Measurements from ENCODE around the gene THADA.

THADA gene

DNA sequence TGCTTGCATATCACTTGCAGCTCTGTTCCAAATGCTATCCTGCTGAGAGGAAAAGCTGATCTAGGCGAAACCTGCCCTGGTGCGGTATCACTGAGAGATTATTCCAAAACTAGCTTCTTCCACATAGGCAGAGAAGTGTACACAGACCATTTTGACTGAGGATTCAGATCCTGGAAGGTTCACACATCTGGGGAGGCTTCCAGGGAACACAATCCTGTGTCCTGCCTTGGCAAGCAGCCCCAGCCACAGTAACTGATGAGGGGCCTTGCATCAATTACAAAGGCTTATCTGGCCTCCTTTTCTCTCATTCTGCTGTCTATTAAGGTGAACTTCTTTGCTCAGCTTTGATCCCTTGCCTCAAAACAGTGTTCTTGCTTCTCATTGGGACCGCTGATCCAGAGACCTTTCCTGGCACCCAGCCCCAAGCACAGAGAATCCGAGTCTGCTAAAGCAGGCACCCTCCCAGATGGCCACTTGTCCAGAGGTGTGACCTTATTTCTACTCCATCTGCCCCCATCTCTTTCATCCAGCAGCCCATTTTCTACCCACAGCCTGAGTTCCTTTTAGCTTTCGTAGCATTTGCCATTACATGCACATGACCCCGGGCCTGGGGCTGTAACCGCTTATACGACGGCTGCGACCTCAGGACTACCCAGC, 317.1 kb downstream of the THADA start:
- H3K9me3 ChIP-seq (ENCODE audit: insufficient read depth, low read length, severe bottlenecking): no peaks in the 10 kb centered on the region
- H3K9ac ChIP-seq (ENCODE audit: low read depth, low read length): no peak overlapping the region
- ATAC-seq (ENCODE audit: insufficient read depth, low read depth) (no peak), DNase-seq (no peak)
- no peaks in the 10 kb centered on the region for H3K4me1 ChIP-seq (ENCODE audit: insufficient read depth, low read length)
- H2AFZ ChIP-seq (ENCODE audit: low read depth, low read length): no peak overlapping the region
- peaks cover 32% of the 10 kb centered on the region for H3K36me3 ChIP-seq (ENCODE audit: insufficient read depth, low read length)
- no peak overlapping the region for H3K4me2 ChIP-seq (ENCODE audit: insufficient read depth, low read length)
- no peaks in the 10 kb centered on the region for H3K79me2 ChIP-seq (ENCODE audit: insufficient read depth, low read length)
- no peaks in the 10 kb centered on the region for H4K20me1 ChIP-seq (ENCODE audit: insufficient read depth, low read length)
- H3K27ac ChIP-seq (ENCODE audit: low read length): no peak overlapping the region
- H3K4me3 ChIP-seq (ENCODE audit: low read depth in 1 of 2, low read length in 2 of 2): no peak overlapping the region
- no peaks in the 10 kb centered on the region for H3K27me3 ChIP-seq (ENCODE audit: insufficient read depth, low read length, poor library complexity)
- TF ChIP-seq EZH2 (IDR thresholded peaks at IDR 0.05; ENCODE audit: borderline replicate concordance, low read depth, low read length, severe bottlenecking): no peak
- TF ChIP-seq, protein P1, sequence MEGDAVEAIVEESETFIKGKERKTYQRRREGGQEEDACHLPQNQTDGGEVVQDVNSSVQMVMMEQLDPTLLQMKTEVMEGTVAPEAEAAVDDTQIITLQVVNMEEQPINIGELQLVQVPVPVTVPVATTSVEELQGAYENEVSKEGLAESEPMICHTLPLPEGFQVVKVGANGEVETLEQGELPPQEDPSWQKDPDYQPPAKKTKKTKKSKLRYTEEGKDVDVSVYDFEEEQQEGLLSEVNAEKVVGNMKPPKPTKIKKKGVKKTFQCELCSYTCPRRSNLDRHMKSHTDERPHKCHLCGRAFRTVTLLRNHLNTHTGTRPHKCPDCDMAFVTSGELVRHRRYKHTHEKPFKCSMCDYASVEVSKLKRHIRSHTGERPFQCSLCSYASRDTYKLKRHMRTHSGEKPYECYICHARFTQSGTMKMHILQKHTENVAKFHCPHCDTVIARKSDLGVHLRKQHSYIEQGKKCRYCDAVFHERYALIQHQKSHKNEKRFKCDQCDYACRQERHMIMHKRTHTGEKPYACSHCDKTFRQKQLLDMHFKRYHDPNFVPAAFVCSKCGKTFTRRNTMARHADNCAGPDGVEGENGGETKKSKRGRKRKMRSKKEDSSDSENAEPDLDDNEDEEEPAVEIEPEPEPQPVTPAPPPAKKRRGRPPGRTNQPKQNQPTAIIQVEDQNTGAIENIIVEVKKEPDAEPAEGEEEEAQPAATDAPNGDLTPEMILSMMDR (IDR thresholded peaks at IDR 0.05; ENCODE audit: borderline replicate concordance, extremely low read depth, low read length, poor library complexity, severe bottlenecking): no peak

DNA sequence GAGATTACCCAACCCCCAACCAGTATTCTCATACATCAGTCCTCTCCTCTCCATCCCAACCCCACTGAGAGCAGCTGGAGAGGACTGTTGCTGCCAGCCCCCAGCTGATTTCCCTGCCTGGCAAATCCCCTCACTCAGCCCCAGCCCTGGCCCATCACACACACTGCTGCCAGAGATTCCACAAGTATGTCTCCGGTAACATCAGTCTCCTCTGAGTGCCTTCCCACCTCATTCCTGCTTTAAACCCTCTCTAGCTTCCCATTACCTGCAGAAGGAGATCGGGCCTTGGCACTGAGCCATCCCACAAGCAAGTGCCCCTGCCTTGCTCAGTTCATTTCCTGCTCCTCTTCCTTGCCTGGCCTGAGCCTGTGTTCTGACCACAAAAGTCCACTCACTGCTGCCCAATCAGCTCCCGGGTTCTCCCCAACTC, 318.9 kb downstream of the THADA start:
- Histone ChIP-seq H3K9ac (ENCODE audit: low read depth, low read length) (no peak overlapping the region), H4K20me1 (ENCODE audit: insufficient read depth, low read length) (no peaks in the 10 kb centered on the region), H3K9me3 (ENCODE audit: insufficient read depth, low read length, severe bottlenecking) (no peaks in the 10 kb centered on the region), H3K4me3 (ENCODE audit: low read depth in 1 of 2, low read length in 2 of 2) (no peak overlapping the region), H3K4me1 (ENCODE audit: insufficient read depth, low read length) (no peaks in the 10 kb centered on the region), H3K4me2 (ENCODE audit: insufficient read depth, low read length) (no peak overlapping the region), H3K36me3 (ENCODE audit: insufficient read depth, low read length) (peaks cover 24% of the 10 kb centered on the region), H3K27me3 (ENCODE audit: insufficient read depth, low read length, poor library complexity) (no peaks in the 10 kb centered on the region), H2AFZ (ENCODE audit: low read depth, low read length) (no peak overlapping the region), H3K27ac (ENCODE audit: low read length) (no peak overlapping the region), H3K79me2 (ENCODE audit: insufficient read depth, low read length) (no peaks in the 10 kb centered on the region)
- TF ChIP-seq, protein P1 (IDR thresholded peaks at IDR 0.05; ENCODE audit: borderline replicate concordance, extremely low read depth, low read length, poor library complexity, severe bottlenecking): no peak
- TF ChIP-seq EZH2 (IDR thresholded peaks at IDR 0.05; ENCODE audit: borderline replicate concordance, low read depth, low read length, severe bottlenecking): no peak
- no peak for ATAC-seq (ENCODE audit: insufficient read depth, low read depth)
- DNase-seq: no peak

DNA sequence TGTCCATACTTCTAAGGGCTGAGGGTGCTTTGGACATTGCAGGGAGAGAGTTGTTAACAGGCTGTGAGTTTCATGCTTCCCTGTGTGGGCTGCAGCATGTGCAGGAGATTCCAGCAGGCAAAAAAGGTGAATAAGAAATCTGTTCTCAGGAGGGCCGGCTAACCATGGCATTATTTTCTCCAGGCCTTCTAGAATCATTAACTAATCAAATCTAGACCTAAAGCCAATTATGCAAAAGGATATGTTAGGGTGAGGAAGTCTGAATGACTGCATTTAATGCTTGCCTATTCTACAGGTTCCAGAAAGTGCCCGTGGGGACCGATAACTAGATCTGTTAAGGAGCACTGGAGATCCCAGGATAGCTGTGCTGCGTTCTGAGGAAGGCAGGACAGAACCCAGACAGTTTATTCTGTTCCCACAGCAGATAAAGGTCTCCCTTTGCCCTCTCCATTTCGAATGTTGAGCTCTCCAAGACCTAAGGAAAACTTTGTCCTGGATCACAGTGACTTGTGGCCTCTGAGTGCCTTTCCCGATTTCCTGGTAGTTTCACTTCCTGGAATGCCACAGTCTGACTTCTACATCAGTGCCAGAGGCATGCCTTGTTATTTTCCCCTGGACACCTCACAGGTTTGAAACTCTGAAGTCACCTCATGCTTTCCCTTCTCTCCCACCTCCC, 319.4 kb downstream of the THADA start:
- Histone ChIP-seq H3K27ac (ENCODE audit: low read length) (no peak overlapping the region), H3K4me1 (ENCODE audit: insufficient read depth, low read length) (no peaks in the 10 kb centered on the region), H4K20me1 (ENCODE audit: insufficient read depth, low read length) (no peaks in the 10 kb centered on the region), H3K36me3 (ENCODE audit: insufficient read depth, low read length) (peaks cover 19% of the 10 kb centered on the region), H3K9me3 (ENCODE audit: insufficient read depth, low read length, severe bottlenecking) (no peaks in the 10 kb centered on the region), H2AFZ (ENCODE audit: low read depth, low read length) (no peak overlapping the region), H3K9ac (ENCODE audit: low read depth, low read length) (no peak overlapping the region), H3K4me3 (ENCODE audit: low read depth in 1 of 2, low read length in 2 of 2) (no peak overlapping the region), H3K79me2 (ENCODE audit: insufficient read depth, low read length) (no peaks in the 10 kb centered on the region), H3K27me3 (ENCODE audit: insufficient read depth, low read length, poor library complexity) (no peaks in the 10 kb centered on the region), H3K4me2 (ENCODE audit: insufficient read depth, low read length) (no peak overlapping the region)
- TF ChIP-seq, protein P1 (IDR thresholded peaks at IDR 0.05; ENCODE audit: borderline replicate concordance, extremely low read depth, low read length, poor library complexity, severe bottlenecking): no peak
- no peak for TF ChIP-seq EZH2 (IDR thresholded peaks at IDR 0.05; ENCODE audit: borderline replicate concordance, low read depth, low read length, severe bottlenecking)
- ATAC-seq (ENCODE audit: insufficient read depth, low read depth) (no peak), DNase-seq (no peak)
